HCT116 (cell line): ENCODE measurements around the gene CYSLTR2. TPM values are rescaled to one million over a fixed set of nuclear protein-coding genes. Genes with fewer than 3 reads are reported as not detected.

Source experiments
- ATAC-seq: fragments of 200-7000 bp; cut with Tn5 transposase; 2 replicates; pipeline ENCODE4 v1.9.1; 2020; ENCODE audit warnings: mild to moderate bottlenecking, moderate library complexity
- BruUV-seq: library from RNA; stranded (reverse); fragments of 400-500 nt; replicated peaks from 2 replicates; lab custom pipeline; 2021; lab: Mats Ljungman, UMichigan
- CTCF ChIA-PET: fragments of 300-600 bp; sonication (Branson Sonifier 250); formaldehyde crosslinking; loops from one replicate; lab custom pipeline; 2021; ENCODE audit warnings: antibody characterized with exemption; lab: Charles Lee
- POLR2A ChIA-PET: fragments of 300-600, 350-600 bp; sonication (Branson Sonifier 250); formaldehyde crosslinking; loops from one replicate; lab custom pipeline; 2021; ENCODE audit warnings: antibody characterized with exemption; lab: Charles Lee
- RAD21 ChIA-PET, 2 experiments: fragments of 300-600 bp; sonication (Branson Sonifier 250); formaldehyde crosslinking; loops; one replicate each; lab custom pipeline; 2023; ENCODE audit warnings: low total read pairs in 2 of 2; ENCODE audit not compliant: uncharacterized antibody in 2 of 2, unreplicated experiment in 2 of 2, low non-redundant PET in 1 of 2; lab: Charles Lee
- DNase-seq: peaks from one replicate; pipeline ENCODE4 v3.0.0-alpha.2; 2010; ENCODE audit warnings: low read depth, low spot score
- H2AFZ ChIP-seq: fragments of 200-600 bp; shearing (Covaris generic), sonication (generic); 2 replicates; pipeline ENCODE4 v1.6.1; 2017; ENCODE audit warnings: low read depth, mixed run types, mixed read lengths, antibody characterized with exemption, low read length; ENCODE audit not compliant: poor library complexity, severe bottlenecking
- H3K27ac ChIP-seq: 2 replicates; pipeline ENCODE4 v1.5.1; 2012; ENCODE audit warnings: low read depth, low read length
- H3K27me3 ChIP-seq: fragments of 200-600 bp; sonication (generic); 2 replicates; pipeline ENCODE4 v1.6.1; 2016; ENCODE audit warnings: mixed run types, low read length, mixed read lengths; ENCODE audit not compliant: insufficient read depth
- H3K36me3 ChIP-seq, 2 experiments: fragments of 200-500 bp in 1 of 2; fragments of 200-600 bp in 1 of 2; sonication (Bioruptor generic) in 1 of 2; sonication (generic) in 1 of 2; 2 replicates each; pipeline versions ENCODE4 v1.5.1 to v1.6.1; 2014 to 2016; ENCODE audit warnings: low read length in 2 of 2, inconsistent platforms in 1 of 2, mixed read lengths in 1 of 2, mixed run types in 1 of 2; ENCODE audit not compliant: insufficient read depth in 2 of 2, control insufficient read depth in 1 of 2
- H3K4me1 ChIP-seq, 2 experiments: fragments of 200-600 bp in 1 of 2; sonication (generic) in 1 of 2; 2 replicates each; pipeline versions ENCODE4 v1.5.1 to v1.6.1; 2012 to 2017; ENCODE audit warnings: low read length in 2 of 2, inconsistent platforms in 1 of 2, mild to moderate bottlenecking in 1 of 2, mixed read lengths in 1 of 2, mixed run types in 1 of 2, moderate library complexity in 1 of 2; ENCODE audit not compliant: insufficient read depth in 2 of 2, control insufficient read depth in 1 of 2
- H3K4me2 ChIP-seq: fragments of 200-600 bp; sonication (generic); 2 replicates; pipeline ENCODE4 v1.6.1; 2017; ENCODE audit warnings: mixed run types, low read length, mixed read lengths
- H3K4me3 ChIP-seq, 2 experiments: fragments of 200-600 bp in 1 of 2; sonication (generic) in 1 of 2; replicated peaks in 1 of 2; 2 replicates each; pipeline ENCODE4 v1.5.1; 2011 to 2016; ENCODE audit warnings: low read length in 2 of 2, control low read depth in 1 of 2, low read depth in 1 of 2, mild to moderate bottlenecking in 1 of 2, mixed read lengths in 1 of 2, mixed run types in 1 of 2
- H3K79me2 ChIP-seq: fragments of 200-600 bp; sonication (generic); 2 replicates; pipeline ENCODE4 v1.6.1; 2017; ENCODE audit warnings: mild to moderate bottlenecking, mixed run types, low read length, moderate library complexity, mixed read lengths; ENCODE audit not compliant: insufficient read depth
- H3K9ac ChIP-seq: fragments of 200-600 bp; sonication (generic); 2 replicates; pipeline ENCODE4 v1.6.1; 2016; ENCODE audit warnings: low read length, mixed read lengths
- H3K9me2 ChIP-seq: fragments of 200-600 bp; sonication (generic), shearing (Covaris generic); 2 replicates; pipeline ENCODE4 v1.6.1; 2017; ENCODE audit warnings: mixed run types, mild to moderate bottlenecking, moderate library complexity; ENCODE audit not compliant: insufficient read depth
- H3K9me3 ChIP-seq, 2 experiments: fragments of 200-500 bp in 1 of 2; fragments of 200-600 bp in 1 of 2; sonication (Bioruptor generic) in 1 of 2; sonication (generic) in 1 of 2; 2 replicates each; pipeline ENCODE4 v1.6.1; 2014 to 2017; ENCODE audit warnings: low read length in 2 of 2, mixed read lengths in 2 of 2, inconsistent platforms in 1 of 2, low read depth in 1 of 2, mild to moderate bottlenecking in 1 of 2, mixed run types in 1 of 2, moderate library complexity in 1 of 2; ENCODE audit not compliant: control insufficient read depth in 1 of 2, insufficient read depth in 1 of 2
- H4K20me1 ChIP-seq: fragments of 200-600 bp; sonication (generic), shearing (Covaris generic); 2 replicates; pipeline ENCODE4 v1.6.1; 2017; ENCODE audit warnings: mixed run types, mild to moderate bottlenecking, moderate library complexity; ENCODE audit not compliant: insufficient read depth
- CBX3 ChIP-seq: IDR thresholded peaks from 2 replicates; pipeline ENCODE4 v1.6.1; 2012; ENCODE audit warnings: low read depth
- EZH2 ChIP-seq: fragments of 200-600 bp; sonication (generic); IDR thresholded peaks from 2 replicates; pipeline ENCODE4 v1.6.1; 2017; ENCODE audit warnings: antibody characterized with exemption, mixed run types
- EZH2phosphoT487 ChIP-seq: fragments of 200-600 bp; IDR thresholded peaks from 2 replicates; pipeline ENCODE4 v1.6.1; 2018; ENCODE audit warnings: antibody characterized with exemption, borderline replicate concordance
- FOSL1 ChIP-seq: IDR thresholded peaks from 2 replicates; pipeline ENCODE4 v1.6.1; 2012; ENCODE audit warnings: low read depth
- JUND ChIP-seq: IDR thresholded peaks from 2 replicates; pipeline ENCODE4 v1.6.1; 2012
- POLR2AphosphoS5 ChIP-seq: IDR thresholded peaks from 2 replicates; pipeline ENCODE4 v1.6.1; 2011; ENCODE audit warnings: mild to moderate bottlenecking, low read depth, low read length, moderate library complexity
- RAD21 ChIP-seq: IDR thresholded peaks from 2 replicates; pipeline ENCODE4 v1.6.1; 2012; ENCODE audit warnings: low read depth, mild to moderate bottlenecking
- SRF ChIP-seq: IDR thresholded peaks from 2 replicates; pipeline ENCODE4 v1.6.1; 2012; ENCODE audit warnings: low read depth
- TCF7L2 ChIP-seq: IDR thresholded peaks from 2 replicates; pipeline ENCODE4 v1.7.0; 2011; ENCODE audit warnings: borderline replicate concordance, inconsistent platforms; ENCODE audit not compliant: insufficient read depth, insufficient read length; ENCODE audit errors: extremely low read depth
- YY1 ChIP-seq: IDR thresholded peaks from 2 replicates; pipeline ENCODE4 v1.6.1; 2011; ENCODE audit warnings: low read length, low read depth, moderate library complexity, mild to moderate bottlenecking; ENCODE audit not compliant: insufficient replicate concordance; ENCODE audit errors: extremely low read depth
- ZFX ChIP-seq: fragments of 450-650 bp; IDR thresholded peaks from 2 replicates; pipeline ENCODE4 v1.6.1; 2017
- intact Hi-C: fragments of 100-400 bp; cut with micrococcal nuclease; formaldehyde crosslinking; loops from 2 replicates; pipeline ENCODE4 v1.10.0; 2022
- total RNA-seq: library from RNA; stranded (reverse); gene quantifications from one replicate; pipeline ENCODE4 v1.2.1, GENCODE V29; 2021; ENCODE audit not compliant: unreplicated experiment
- TF ChIP-seq, protein P1 (sequence below): IDR thresholded peaks from 2 replicates; pipeline ENCODE4 v1.6.1; 2012
- TF ChIP-seq, protein P2 (sequence below): IDR thresholded peaks from 2 replicates; pipeline ENCODE4 v1.6.1; 2011; ENCODE audit warnings: mild to moderate bottlenecking, low read length, moderate library complexity; ENCODE audit not compliant: insufficient replicate concordance; ENCODE audit errors: extremely low read depth
- TF ChIP-seq, protein P3 (sequence below): IDR thresholded peaks from 2 replicates; pipeline ENCODE4 v1.6.1; 2012

Gene CYSLTR2
- total RNA-seq, 1 experiment from 2014 or later = not detected

DNA sequence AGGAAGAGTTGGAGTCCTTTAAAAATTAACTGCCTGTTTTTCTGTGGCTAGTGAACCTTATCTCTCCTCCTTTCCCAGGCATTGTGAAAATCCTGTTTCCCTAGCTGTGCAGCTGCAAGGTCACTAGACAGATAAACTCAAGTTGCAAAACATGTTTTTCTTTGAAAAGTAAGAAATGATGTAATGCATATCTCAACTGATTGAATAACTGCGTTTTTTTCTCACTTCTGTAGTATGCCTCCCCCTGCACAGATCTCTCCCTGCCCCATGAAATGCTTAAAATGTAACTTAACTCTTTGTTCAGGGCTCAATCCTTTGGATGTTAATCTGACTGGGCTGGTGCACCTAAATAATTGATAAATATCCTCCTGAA, 27.7 kb upstream of the CYSLTR2 start:
- H3K36me3 ChIP-seq = no peaks in the 10 kb centered on the region
- intact Hi-C loops = no loop called here
- no peak overlapping the region for H3K4me2 ChIP-seq
- H3K27ac ChIP-seq = no peak overlapping the region
- no peak overlapping the region for H3K4me3 ChIP-seq
- no peak overlapping the region for H2AFZ ChIP-seq
- no peaks in the 10 kb centered on the region for H4K20me1 ChIP-seq
- BruUV-seq = no TSS peak
- POLR2A ChIA-PET = no interaction called here
- DNase-seq = no peak
- CTCF ChIA-PET = no interaction called here
- H3K79me2 ChIP-seq = no peaks in the 10 kb centered on the region
- H3K9ac ChIP-seq = no peak overlapping the region
- ATAC-seq = no peak
- H3K9me3 ChIP-seq = no peaks in the 10 kb centered on the region; a peak in 2 of 4 replicates
- no peaks in the 10 kb centered on the region for H3K27me3 ChIP-seq
- no peaks in the 10 kb centered on the region for H3K4me1 ChIP-seq
- no peaks in the 10 kb centered on the region for H3K9me2 ChIP-seq
- TF ChIP-seq, protein P1, sequence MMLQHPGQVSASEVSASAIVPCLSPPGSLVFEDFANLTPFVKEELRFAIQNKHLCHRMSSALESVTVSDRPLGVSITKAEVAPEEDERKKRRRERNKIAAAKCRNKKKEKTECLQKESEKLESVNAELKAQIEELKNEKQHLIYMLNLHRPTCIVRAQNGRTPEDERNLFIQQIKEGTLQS = no peak
- RAD21 ChIA-PET = no interaction called here

DNA sequence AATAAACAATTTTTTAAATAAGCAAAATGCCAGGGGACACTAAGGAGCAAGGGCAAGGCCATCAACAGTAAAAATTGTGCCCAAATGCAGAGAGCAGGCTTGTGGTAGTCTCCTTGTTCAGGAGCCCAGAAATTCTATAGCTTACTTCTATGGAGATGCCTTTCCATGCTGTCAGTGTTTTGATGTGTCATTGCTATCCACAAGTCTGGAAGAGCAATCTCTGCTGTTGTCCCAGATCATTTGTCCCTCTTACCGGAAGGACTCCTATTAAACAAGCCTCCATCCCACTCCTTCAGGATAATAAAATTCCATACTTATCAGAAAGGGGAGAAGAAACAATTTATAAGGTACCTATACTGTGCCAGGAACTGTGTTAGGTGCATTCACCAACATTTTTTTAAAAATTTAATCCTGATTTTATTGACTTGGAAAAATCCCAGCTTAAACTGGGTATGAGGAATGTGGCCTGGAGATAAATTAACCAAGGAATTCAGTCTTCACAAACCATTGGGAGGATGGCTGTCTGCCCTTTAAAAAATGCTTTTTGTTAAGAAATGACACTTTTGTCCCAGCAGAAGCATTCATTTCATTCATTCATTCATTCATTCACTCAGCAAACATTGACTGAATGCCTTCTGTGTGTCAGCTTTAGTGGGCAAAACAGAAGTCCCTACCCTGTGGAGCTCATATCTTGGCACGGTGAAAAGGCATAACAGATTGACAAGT, 26.8 kb upstream of the CYSLTR2 start:
- intact Hi-C loops = no loop called here
- CTCF ChIA-PET = no interaction called here
- TF ChIP-seq, protein P2, sequence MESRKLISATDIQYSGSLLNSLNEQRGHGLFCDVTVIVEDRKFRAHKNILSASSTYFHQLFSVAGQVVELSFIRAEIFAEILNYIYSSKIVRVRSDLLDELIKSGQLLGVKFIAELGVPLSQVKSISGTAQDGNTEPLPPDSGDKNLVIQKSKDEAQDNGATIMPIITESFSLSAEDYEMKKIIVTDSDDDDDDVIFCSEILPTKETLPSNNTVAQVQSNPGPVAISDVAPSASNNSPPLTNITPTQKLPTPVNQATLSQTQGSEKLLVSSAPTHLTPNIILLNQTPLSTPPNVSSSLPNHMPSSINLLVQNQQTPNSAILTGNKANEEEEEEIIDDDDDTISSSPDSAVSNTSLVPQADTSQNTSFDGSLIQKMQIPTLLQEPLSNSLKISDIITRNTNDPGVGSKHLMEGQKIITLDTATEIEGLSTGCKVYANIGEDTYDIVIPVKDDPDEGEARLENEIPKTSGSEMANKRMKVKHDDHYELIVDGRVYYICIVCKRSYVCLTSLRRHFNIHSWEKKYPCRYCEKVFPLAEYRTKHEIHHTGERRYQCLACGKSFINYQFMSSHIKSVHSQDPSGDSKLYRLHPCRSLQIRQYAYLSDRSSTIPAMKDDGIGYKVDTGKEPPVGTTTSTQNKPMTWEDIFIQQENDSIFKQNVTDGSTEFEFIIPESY = no peak
- TF ChIP-seq EZH2phosphoT487 = no peak
- TF ChIP-seq YY1 = no peak
- TF ChIP-seq EZH2 = no peak
- TF ChIP-seq, protein P3, sequence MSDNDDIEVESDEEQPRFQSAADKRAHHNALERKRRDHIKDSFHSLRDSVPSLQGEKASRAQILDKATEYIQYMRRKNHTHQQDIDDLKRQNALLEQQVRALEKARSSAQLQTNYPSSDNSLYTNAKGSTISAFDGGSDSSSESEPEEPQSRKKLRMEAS = no peak
- TF ChIP-seq SRF = no peak
- TF ChIP-seq TCF7L2 = no peak
- TF ChIP-seq FOSL1 = no peak
- TF ChIP-seq ZFX = no peak
- no peak for TF ChIP-seq JUND
- no peak for TF ChIP-seq CBX3
- TF ChIP-seq, protein P1 = no peak
- no peak for TF ChIP-seq RAD21
- no peak for TF ChIP-seq POLR2AphosphoS5

More for the DNA sequence above, 26.8 kb upstream of the CYSLTR2 start:
- Histone ChIP-seq H3K9me3 (no peaks in the 10 kb centered on the region; a peak in 1 of 4 replicates), H3K27ac (no peak overlapping the region), H2AFZ (no peak overlapping the region), H3K9me2 (no peaks in the 10 kb centered on the region), H3K79me2 (no peaks in the 10 kb centered on the region), H3K4me2 (no peak overlapping the region), H4K20me1 (no peaks in the 10 kb centered on the region), H3K36me3 (no peaks in the 10 kb centered on the region), H3K4me3 (no peak overlapping the region), H3K4me1 (no peaks in the 10 kb centered on the region), H3K27me3 (no peaks in the 10 kb centered on the region), H3K9ac (no peak overlapping the region)
- ChIA-PET POLR2A (no interaction called here), RAD21 (no interaction called here)
- DNase-seq = no peak
- no TSS peak for BruUV-seq
- ATAC-seq = no peak
